NCI-H2171 (cell line): ENCODE measurements around the gene FAM13A.

Experiments used
- DNase-seq: peaks from one replicate; lab custom pipeline; 2025; lab: John Stamatoyannopoulos, UW

The FAM13A gene

DNA sequence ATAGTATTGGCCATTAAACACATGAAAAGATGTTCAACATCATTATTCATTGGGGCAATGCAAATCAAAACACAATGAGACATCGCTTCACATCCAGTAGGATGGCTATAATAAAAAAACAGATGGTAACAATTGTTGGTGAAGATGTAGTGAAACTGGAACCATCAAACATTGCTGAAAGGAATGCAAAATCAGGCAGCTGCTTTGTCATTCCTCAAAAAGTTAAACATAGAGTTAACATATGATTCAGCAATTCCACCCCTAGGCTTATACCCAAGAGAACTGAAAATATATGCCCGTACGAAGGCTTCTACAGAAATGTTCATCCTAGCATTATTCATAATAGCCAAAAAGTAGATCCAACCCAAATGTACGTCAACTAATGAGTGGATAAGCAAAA is 215.3 kb downstream of the FAM13A start:
- no peak for DNase-seq

DNA sequence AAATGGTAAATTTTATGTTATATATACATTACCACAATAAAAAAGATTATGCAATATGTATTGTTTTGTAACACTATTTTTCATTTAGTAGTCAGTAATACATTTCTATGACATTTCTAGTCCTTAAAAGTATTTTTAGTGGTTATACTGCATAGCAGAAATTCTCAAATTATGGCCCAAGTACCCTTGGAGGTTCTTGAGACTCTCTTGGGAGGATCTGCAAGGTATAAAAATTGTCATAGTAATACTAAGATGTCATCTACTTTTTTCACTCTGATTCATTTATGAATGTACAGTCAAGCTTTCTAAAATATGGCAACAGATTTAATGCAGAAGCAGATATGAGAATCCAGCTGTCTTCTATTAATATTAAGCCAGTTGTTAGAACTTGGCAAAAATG is 220.8 kb downstream of the FAM13A start:
- no peak for DNase-seq

DNA sequence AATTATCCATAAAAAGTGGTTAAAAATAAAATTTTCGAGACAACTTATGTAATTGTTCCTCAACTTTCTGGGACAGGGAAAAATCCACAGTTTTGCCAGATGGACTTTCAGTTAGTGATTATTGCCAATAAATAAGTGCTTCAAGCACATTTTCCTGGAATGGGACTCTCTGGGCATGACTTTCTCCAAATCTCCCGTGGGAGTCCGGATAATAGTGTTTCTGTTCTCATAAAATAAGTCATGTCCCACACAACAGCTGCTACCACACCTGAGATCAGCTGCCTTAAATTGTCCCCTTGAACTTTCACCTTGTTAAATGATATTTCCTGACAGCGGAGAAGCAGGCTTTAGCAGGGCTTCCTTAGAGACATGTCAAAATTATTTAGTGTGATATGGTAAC is 226.0 kb downstream of the FAM13A start:
- DNase-seq = no peak

GRCh38 chr4:88830598-88830997 is 226.4 kb downstream of the FAM13A start:
- no peak for DNase-seq

DNA sequence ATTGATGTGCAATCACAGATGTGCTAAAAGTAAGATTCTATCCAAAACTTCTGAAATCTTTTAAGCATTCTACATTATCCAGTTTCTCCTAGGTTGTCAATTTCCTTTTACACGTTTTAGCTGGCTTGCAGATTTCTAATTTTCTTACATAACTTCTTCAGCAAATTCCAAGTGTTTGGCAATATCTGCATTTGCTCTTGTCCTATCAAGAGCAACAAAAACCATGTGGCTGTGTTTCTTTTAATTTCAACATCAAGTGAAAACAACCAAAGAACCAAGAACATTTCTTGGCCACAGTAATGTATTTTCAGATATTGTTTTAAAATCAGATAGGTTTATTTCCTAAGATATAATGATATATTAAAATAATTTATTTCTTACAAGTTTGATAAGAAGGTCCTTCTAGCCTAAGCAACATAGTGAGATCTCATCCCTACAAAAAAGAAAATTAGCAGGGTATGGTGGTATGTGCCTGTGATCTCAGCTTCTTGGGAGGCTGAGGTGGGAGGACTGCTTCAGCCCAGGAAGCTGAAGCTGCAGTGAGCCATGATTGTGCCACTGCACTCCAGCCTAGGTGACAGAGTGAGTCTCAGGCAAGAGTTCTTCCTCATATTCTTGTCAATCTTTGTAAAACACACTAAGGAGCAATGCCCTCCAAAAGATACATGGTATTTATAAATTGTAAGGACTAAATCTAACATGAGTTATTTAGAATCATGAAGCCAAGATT is 228.0 kb downstream of the FAM13A start:
- DNase-seq = no peak

GRCh38 chr4:88827442-88827841 is 229.5 kb downstream of the FAM13A start:
- no peak for DNase-seq

DNA sequence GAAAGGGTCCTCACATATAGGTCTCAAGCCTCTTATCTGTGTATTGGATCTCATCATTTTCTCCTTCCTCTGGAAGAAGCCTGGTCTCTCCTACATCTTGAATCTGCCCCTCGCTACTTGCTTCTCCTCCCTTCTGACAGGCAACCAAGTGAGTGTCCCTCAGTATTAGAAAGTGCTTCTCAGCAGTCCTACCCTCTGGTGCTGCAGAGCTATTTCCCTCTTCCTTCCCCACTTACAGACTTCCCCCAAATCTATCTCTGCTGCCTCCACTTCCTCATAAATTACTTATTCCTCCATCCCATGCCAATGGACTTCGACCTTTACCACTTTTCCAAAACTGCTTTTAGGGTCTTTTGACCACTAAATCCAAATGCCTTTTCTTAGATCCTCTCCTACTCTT is 230.2 kb downstream of the FAM13A start:
- no peak for DNase-seq

- no peak for DNase-seq
Observed at GRCh38 chr4:88825931-88826330, 231.1 kb downstream of the FAM13A start.

DNA sequence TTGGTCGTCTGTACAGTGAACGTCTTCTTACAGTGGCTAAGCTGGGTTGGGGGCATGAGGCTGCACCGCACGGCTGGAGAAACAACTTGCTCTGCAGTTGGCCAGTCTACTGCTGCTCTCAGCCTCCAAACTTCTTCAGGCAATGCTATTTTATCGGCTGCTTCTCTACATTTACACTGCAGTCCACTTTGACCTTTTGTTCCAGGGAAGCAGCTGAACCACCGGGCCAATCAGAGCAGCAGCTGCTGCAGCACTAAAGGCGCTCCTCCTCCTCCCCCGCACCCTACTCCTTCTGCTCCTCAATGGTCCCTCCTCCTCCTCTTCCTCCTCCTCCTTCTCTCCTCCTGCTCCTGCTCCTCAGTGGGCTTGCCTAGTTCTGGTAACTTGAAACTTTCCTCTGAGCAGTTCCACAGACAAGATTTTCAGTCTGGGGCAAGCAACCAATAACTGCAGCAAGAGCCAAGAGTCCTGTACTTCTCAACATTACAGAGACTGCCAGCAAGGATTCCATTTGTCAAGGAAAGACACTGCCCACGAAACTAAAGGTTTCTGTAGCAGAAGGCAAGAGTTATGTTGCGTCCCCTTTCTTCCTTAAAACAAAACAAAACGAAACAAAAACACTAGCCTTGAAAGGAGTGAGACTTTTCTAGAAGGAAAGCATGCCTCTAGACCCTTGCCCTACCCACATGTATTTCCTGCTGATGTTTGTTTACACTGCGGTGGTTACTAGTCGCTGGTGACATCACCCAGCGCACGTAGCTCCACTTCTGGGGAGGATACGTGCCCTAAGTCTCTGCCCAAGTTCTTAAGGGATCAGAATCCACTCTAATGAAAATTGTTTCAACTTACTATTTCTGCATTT is 233.7 kb downstream of the FAM13A start:
- no peak for DNase-seq

DNA sequence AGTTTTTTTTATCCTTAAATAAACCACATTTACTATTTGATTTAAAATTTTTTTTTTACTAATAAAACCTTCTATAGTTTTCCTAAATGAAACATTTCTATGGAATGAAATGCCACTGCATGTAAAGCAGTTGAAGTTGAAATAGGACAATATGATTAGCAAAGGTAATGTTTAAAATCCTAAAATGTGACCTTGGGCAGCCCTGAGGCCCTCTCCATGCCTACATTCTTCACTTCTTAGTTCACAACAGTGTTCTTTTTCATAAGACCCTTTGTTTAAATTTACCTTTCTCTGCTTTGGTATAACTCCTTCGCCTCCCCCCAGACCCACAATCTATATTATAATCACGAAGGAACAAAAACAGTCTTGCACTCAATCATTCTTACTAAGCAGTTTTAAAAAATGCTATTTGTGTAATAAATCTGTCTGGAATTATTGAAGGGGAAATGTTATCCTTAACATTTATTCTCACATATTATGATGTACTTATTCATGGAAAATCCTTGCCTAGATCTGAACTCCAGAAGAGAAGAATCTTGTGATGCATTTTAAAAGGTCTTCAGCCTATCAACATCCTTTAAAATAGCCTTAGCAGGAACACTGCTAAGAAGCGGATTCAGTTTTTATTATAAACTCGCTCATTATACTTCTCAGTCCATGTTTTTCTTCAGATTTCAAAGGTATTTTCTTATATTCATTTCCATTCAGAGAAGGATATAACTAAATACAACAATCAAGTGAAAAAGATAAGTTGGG is 234.8 kb downstream of the FAM13A start:
- DNase-seq = no peak

DNA sequence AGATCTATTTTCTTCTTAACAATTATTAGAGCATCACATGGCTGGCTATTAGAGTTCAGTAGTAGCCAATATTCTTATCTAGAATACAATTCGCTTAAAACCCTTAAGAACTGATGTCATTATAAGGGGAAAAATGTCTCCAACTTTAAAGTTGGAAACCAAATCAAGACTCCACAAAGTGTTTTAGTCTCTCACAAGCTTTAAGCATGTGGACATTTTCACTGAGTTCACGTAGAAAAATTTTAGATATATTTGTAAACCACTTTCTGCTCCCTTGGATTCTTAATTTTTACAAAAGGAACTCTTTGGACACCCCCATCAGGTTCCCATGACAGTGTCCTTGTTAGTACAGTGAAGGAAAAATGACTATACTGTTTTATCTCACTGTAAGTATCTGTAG is 235.5 kb downstream of the FAM13A start:
- no peak for DNase-seq

DNA sequence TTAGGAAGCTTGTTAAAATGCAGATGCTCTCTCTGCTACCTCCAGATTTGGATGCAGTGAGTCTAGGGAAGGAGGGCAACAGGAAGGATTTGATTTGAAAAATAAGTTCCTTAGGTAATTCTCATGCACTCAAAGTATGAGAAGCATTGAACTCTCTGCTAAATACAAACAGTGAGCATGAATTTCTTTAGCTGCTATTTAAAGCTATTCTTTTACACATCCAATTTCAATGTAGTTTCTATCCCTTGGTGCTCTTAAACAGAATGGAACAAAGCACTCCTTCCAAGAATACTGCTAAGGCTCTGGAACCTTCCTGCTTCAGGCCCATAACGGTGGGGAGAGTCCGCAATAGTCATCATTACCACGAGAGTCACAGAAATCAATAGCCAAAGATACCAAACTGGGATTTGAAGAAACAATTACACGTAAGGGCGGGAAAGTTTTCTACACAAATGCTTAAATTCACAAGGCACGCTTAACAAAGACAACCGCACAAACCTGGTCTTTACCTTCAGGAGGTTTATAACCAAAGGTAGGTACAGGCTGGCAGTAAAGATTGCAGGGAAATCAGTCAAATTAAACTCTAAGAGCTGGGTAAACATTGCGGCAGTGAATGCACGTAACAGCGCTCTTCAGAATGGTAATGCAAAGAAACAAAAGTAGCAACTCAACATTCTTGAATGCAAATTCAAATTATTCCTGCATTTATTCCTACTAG is 236.1 kb downstream of the FAM13A start:
- no peak for DNase-seq

GRCh38 chr4:88819818-88820697 is 236.9 kb downstream of the FAM13A start:
- DNase-seq = no peak

- DNase-seq = no peak
Observed at GRCh38 chr4:88818631-88819470, 238.1 kb downstream of the FAM13A start.

DNA sequence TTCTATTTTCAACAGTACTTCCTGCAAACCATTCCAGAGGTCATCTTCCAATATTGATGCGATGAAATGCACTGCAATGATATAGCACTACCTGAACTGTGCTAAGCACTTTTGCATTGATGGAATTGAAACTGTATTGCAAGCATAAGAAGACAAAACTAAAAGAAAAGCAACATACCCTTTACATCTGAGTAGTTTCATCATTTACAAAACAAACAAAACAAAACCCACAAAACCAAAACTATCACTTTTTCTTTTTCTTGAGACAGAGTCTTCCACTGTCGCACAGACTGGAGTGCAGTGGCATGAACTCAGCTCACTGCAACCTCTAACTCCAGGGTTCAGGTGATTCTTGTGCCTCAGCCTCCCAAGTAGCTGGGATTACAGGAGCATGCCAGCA is 239.2 kb downstream of the FAM13A start:
- no peak for DNase-seq

DNA sequence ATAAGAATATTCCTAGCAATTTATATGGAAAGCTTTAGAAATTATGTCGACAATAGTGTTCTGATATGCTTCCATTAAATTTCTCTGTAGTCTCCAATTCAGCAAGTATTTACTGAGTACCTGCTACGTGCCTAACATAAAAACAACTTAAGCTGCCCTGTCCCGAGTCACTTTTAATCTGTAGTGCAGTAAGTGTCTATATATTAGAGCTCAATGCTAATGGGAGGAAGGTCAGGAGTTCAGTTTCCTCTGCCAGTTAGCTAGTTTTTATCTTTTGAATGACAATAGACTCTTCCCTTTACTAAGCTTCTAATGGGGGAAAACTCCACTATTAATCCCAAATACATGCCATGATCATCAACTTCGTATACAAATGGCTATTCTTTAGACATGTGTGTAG is 240.6 kb downstream of the FAM13A start:
- DNase-seq = no peak

DNA sequence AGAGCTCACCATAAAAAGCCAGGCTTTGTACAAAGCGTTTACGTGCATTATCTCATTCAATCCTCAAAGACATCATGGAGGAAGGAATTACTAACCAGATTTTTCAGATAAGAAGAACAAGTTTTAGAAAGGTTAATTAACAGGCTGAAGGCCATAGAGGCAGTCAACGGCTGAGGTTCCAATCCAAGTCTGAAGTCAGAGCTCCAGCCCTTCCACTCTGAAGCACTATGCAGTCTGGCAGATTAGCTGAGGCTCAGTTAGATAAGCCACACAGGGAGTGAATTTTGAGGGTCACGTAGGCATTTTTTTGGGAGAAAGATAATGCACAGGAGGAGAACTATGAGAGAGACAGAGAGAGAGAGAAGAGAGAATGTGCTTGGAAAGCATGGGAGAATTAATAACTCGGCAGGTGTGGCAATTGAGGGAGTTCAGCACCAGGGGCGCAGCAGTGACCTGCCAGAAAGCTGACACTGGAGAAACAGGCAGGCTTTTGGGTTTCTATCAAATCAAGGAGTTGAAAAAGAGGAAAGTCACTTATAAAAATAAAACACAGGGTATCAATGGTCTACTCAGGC is 242.9 kb downstream of the FAM13A start:
- DNase-seq = no peak

GRCh38 chr4:88813013-88813412 is 244.0 kb downstream of the FAM13A start:
- DNase-seq = no peak

- no peak for DNase-seq
Observed at GRCh38 chr4:88812420-88812819, 244.6 kb downstream of the FAM13A start.

- no peak for DNase-seq
Observed at GRCh38 chr4:88811904-88812303, 245.1 kb downstream of the FAM13A start.
